Caco-2 (cell line): ENCODE results near the gene PSMA8. TPM values are rescaled to one million over a fixed set of nuclear protein-coding genes. Genes with fewer than 3 reads are reported as not detected.
"Not testable (repeated sequence)": the region's sequence is repeated elsewhere in the genome, so short reads cannot be mapped to it uniquely, and the experiment has no call there.

Experiments used
- BruUV-seq: library from RNA; stranded (reverse); fragments of 400-500 nt; replicated peaks from 2 replicates; lab custom pipeline; 2021; lab: Mats Ljungman, UMichigan
- CTCF ChIA-PET: fragments of 300-600 bp; sonication (Branson Sonifier 250); formaldehyde crosslinking; loops from one replicate; lab custom pipeline; 2022; ENCODE audit warnings: antibody characterized with exemption; lab: Charles Lee
- POLR2A ChIA-PET: fragments of 300-600 bp; sonication (Branson Sonifier 250); formaldehyde crosslinking; loops from one replicate; lab custom pipeline; 2022; ENCODE audit warnings: antibody characterized with exemption; lab: Charles Lee
- DNase-seq, 2 experiments: peaks; one replicate each; pipeline versions ENCODE4 v3.0.0 to v3.0.0-alpha.2; 2020 to 2022
- H3K27me3 ChIP-seq: replicated peaks from 2 replicates; pipeline ENCODE4 v1.6.0; 2011; ENCODE audit warnings: low read length; ENCODE audit not compliant: control insufficient read depth, insufficient read depth
- H3K36me3 ChIP-seq: 2 replicates; pipeline ENCODE4 v1.5.1; 2011; ENCODE audit warnings: low read length; ENCODE audit not compliant: control insufficient read depth, insufficient read depth
- H3K4me1 ChIP-seq: fragments of 250-450 bp; sonication (Bioruptor Pico); 2 replicates; pipeline ENCODE4 v1.5.1; 2020; ENCODE audit warnings: mild to moderate bottlenecking
- H3K4me3 ChIP-seq: 2 replicates; pipeline ENCODE4 v1.5.1; 2011; ENCODE audit warnings: low read depth, mild to moderate bottlenecking, control low read depth, low read length
- H3K9me3 ChIP-seq: fragments of 250-450 bp; sonication (Bioruptor Pico); 2 replicates; pipeline ENCODE4 v1.5.1; 2020; ENCODE audit warnings: mild to moderate bottlenecking, moderate library complexity
- H3K27ac Mint-ChIP-seq: one replicate; pipeline ENCODE4 v1.8.0; 2022; ENCODE audit warnings: mixed read lengths; ENCODE audit not compliant: unreplicated experiment
- H3K27me3 Mint-ChIP-seq: one replicate; pipeline ENCODE4 v1.8.0; 2022; ENCODE audit warnings: mixed read lengths; ENCODE audit not compliant: insufficient read depth, unreplicated experiment
- H3K36me3 Mint-ChIP-seq: one replicate; pipeline ENCODE4 v1.8.0; 2022; ENCODE audit warnings: mild to moderate bottlenecking, mixed read lengths; ENCODE audit not compliant: insufficient read depth, unreplicated experiment
- H3K4me1 Mint-ChIP-seq: one replicate; pipeline ENCODE4 v1.8.0; 2022; ENCODE audit warnings: low read depth, mixed read lengths; ENCODE audit not compliant: unreplicated experiment
- H3K4me3 Mint-ChIP-seq: one replicate; pipeline ENCODE4 v1.8.0; 2022; ENCODE audit warnings: mild to moderate bottlenecking, moderate library complexity, mixed read lengths; ENCODE audit not compliant: unreplicated experiment
- H3K9me3 Mint-ChIP-seq: one replicate; pipeline ENCODE4 v1.8.0; 2022; ENCODE audit warnings: mixed read lengths; ENCODE audit not compliant: unreplicated experiment
- CTCF ChIP-seq, 2 experiments: fragments of 200-600 bp in 1 of 2; IDR thresholded peaks; 1 replicate in 1 of 2; 2 replicates in 1 of 2; pipeline versions ENCODE4 v1.5.1 to v1.8.0; 2011 to 2022; ENCODE audit warnings: antibody characterized with exemption in 1 of 2, control low read depth in 1 of 2, inconsistent platforms in 1 of 2, low read depth in 1 of 2, low read length in 1 of 2, mild to moderate bottlenecking in 1 of 2, moderate library complexity in 1 of 2; ENCODE audit not compliant: insufficient read depth in 1 of 2, severe bottlenecking in 1 of 2, unreplicated experiment in 1 of 2
- intact Hi-C: fragments of 100-400 bp; cut with micrococcal nuclease; formaldehyde crosslinking; loops from one replicate; pipeline ENCODE4 v1.10.0; 2022; ENCODE audit not compliant: unreplicated experiment
- total RNA-seq: library from RNA; stranded (reverse); gene quantifications from 2 replicates; pipeline ENCODE4 v1.2.3, GENCODE V29; 2022

Gene PSMA8
- total RNA-seq, 1 experiment from 2014 or later, result not detected

DNA sequence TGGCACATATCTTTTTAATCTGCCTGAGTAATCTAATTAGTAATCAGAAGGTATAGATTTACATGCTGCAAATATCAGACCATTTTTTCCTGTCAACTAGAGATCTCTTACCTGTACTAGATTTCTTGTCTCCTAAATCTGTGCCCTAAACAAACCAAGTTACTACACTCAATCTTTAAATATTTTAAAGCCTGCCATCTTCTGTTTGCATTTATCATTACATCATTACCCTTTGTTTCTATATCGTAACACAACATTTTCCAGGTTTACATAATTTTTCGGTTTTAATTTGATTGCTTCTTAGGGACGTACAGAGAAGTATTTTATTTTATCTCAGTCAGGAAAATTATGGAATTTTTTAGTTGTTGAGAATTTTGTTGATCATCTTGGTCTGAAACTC lies 25.7 kb downstream of the PSMA8 start:
- Histone ChIP-seq H3K4me1 (no peaks in the 10 kb centered on the region), H3K36me3 (no peaks in the 10 kb centered on the region), H3K9me3 (no peaks in the 10 kb centered on the region), H3K4me3 (no peak overlapping the region), H3K27me3 (no peaks in the 10 kb centered on the region)
- H3K36me3 Mint-ChIP-seq, result no peaks in the 10 kb centered on the region
- TF ChIP-seq CTCF (IDR thresholded peaks at IDR 0.05; ENCODE audit: insufficient read depth in 1 of 2, low read depth in 1 of 2, low read length in 1 of 2, severe bottlenecking in 1 of 2, unreplicated experiment in 1 of 2), result no peak
- POLR2A ChIA-PET, result no interaction called here
- H3K27ac Mint-ChIP-seq, result no peak overlapping the region
- intact Hi-C loops, result no loop called here
- BruUV-seq, result no TSS peak
- H3K27me3 Mint-ChIP-seq, result peaks cover 5% of the 10 kb centered on the region
- no peaks in the 10 kb centered on the region for H3K9me3 Mint-ChIP-seq
- H3K4me1 Mint-ChIP-seq, result no peaks in the 10 kb centered on the region
- CTCF ChIA-PET, result no interaction called here
- no peak overlapping the region for H3K4me3 Mint-ChIP-seq
- DNase-seq, result no peak

DNA sequence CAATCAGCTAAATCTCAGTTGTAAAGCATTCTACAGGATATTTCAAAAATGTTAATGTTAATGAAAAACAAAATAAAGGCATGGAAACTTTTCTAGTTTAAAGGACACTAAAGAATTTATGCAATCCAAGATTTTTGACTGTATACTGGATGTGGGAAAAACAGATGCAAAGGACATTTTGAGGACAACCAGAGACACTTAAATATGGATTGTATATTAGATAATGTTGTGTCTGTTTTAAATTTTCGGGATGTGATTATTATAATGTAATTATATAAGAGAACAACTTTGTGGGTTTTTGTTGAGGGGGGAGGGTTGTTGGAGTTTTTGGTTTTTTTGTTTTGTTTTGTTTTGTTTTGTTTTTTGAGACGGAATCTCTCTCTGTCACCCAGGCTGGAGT lies 30.9 kb downstream of the PSMA8 start:
- Mint-ChIP-seq H3K4me3 (no peak overlapping the region), H3K36me3 (no peaks in the 10 kb centered on the region), H3K9me3 (no peaks in the 10 kb centered on the region), H3K4me1 (no peaks in the 10 kb centered on the region), H3K27ac (no peak overlapping the region), H3K27me3 (peaks cover 5% of the 10 kb centered on the region)
- H3K9me3 ChIP-seq, result no peaks in the 10 kb centered on the region
- no peaks in the 10 kb centered on the region for H3K4me1 ChIP-seq
- no peak for DNase-seq
- intact Hi-C loops, result no loop called here
- no peaks in the 10 kb centered on the region for H3K27me3 ChIP-seq
- H3K36me3 ChIP-seq, result no peaks in the 10 kb centered on the region
- ChIA-PET POLR2A (no interaction called here), CTCF (no interaction called here)
- TF ChIP-seq CTCF (IDR thresholded peaks at IDR 0.05; ENCODE audit: insufficient read depth in 1 of 2, low read depth in 1 of 2, low read length in 1 of 2, severe bottlenecking in 1 of 2, unreplicated experiment in 1 of 2), result no peak
- BruUV-seq, result no TSS peak
- no peak overlapping the region for H3K4me3 ChIP-seq

- POLR2A ChIA-PET, result interaction anchor here (0.6 kb wide), 1 partner anchor 14 kb away, joined by 4 read pairs; no protein-coding TSS in a partner anchor
- H3K4me1 Mint-ChIP-seq, H3K4me3 Mint-ChIP-seq, BruUV-seq, DNase-seq, H3K9me3 Mint-ChIP-seq, H3K27me3 ChIP-seq, H3K36me3 ChIP-seq, H3K9me3 ChIP-seq, intact Hi-C loops, H3K27ac Mint-ChIP-seq, H3K36me3 Mint-ChIP-seq, H3K4me3 ChIP-seq, H3K4me1 ChIP-seq, H3K27me3 Mint-ChIP-seq, CTCF ChIA-PET: not testable (repeated sequence)
These were observed 33.9 kb downstream of the PSMA8 start for GRCh38 chr18:26167592-26167991.

DNA sequence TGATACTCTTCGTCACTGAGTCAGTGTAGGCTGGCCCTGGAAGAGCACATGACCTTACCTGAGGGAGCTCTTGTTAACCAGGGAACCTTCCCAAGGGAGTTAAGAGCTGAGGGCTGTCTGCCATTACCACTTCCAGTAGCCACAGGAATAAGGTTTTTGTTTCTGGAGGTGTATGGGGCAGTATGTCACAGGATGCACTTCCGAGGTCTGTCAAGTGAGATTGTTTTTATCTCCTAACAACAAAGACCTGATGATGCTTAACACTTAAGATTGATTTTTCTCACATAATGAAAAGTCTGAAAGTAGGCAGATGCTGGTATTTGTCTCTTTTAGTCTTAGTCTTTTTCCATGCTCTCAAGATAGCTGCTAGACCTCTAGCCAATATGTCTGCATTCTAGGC lies 41.8 kb downstream of the PSMA8 start:
- Mint-ChIP-seq H3K4me3 (no peak overlapping the region), H3K27me3 (no peaks in the 10 kb centered on the region), H3K27ac (no peak overlapping the region), H3K9me3 (no peaks in the 10 kb centered on the region), H3K4me1 (no peaks in the 10 kb centered on the region), H3K36me3 (no peaks in the 10 kb centered on the region)
- ChIA-PET CTCF (no interaction called here), POLR2A (no interaction called here)
- no peak for DNase-seq
- no peak for TF ChIP-seq CTCF (IDR thresholded peaks at IDR 0.05; ENCODE audit: insufficient read depth in 1 of 2, low read depth in 1 of 2, low read length in 1 of 2, severe bottlenecking in 1 of 2, unreplicated experiment in 1 of 2)
- BruUV-seq, result no TSS peak
- intact Hi-C loops, result no loop called here
- Histone ChIP-seq H3K4me3 (no peak overlapping the region), H3K9me3 (no peaks in the 10 kb centered on the region), H3K4me1 (no peaks in the 10 kb centered on the region), H3K36me3 (no peaks in the 10 kb centered on the region), H3K27me3 (no peaks in the 10 kb centered on the region)
